Stomach (tissue), 9 donors: ENCODE results near the gene NOS2. TPM values are rescaled to one million over a fixed set of nuclear protein-coding genes. Genes with fewer than 3 reads are reported as not detected.
A peak's percentile ranks its signal among the peaks of the same experiment; 100 is the strongest.
"Not testable (repeated sequence)": the region's sequence is repeated elsewhere in the genome, so short reads cannot be mapped to it uniquely, and the experiment has no call there.

Experiments
- DNase-seq, 2 donors: peaks; one replicate each; pipeline versions ENCODE4 v3.0.0 to v3.0.0-alpha.2; 2013 to 2019
- H3K27ac ChIP-seq, 5 donors: fragments of 200-600 bp in 4 of 5; sonication (generic) in 4 of 5; one replicate each; pipeline ENCODE4 v1.5.1; 2013 to 2019; ENCODE audit warnings: mild to moderate bottlenecking in 1 of 5, moderate library complexity in 1 of 5
- H3K27me3 ChIP-seq, 3 donors: fragments of 200-600 bp; sonication (generic); one replicate each; pipeline ENCODE4 v1.5.1; 2017 to 2019; ENCODE audit warnings: mixed run types in 1 of 3
- H3K36me3 ChIP-seq, 4 donors: fragments of 200-600 bp; sonication (generic); 1 replicate in 3 of 4; 2 replicates in 1 of 4; pipeline ENCODE4 v1.5.1; 2016 to 2019
- H3K4me1 ChIP-seq, 4 donors: fragments of 200-600 bp; sonication (generic); one replicate each; pipeline ENCODE4 v1.5.1; 2016 to 2019
- H3K4me3 ChIP-seq, 4 donors: fragments of 200-600 bp; sonication (generic) in 3 of 4; one replicate each; pipeline ENCODE4 v1.5.1; 2016 to 2019; ENCODE audit warnings: mild to moderate bottlenecking in 1 of 4
- H3K9me3 ChIP-seq, 4 donors: fragments of 200-600 bp; sonication (generic); one replicate each; pipeline ENCODE4 v1.5.1; 2016 to 2019
- EP300 ChIP-seq: sonication (generic); formaldehyde crosslinking; IDR thresholded peaks from one replicate; pipeline ENCODE4 v1.6.1; 2017; ENCODE audit warnings: antibody characterized with exemption
- POLR2A ChIP-seq, 4 donors: fragments of 450-650 bp; IDR thresholded peaks; one replicate each; pipeline ENCODE4 v1.6.1; 2016; ENCODE audit warnings: antibody characterized with exemption in 4 of 4, control low read depth in 2 of 4, mild to moderate bottlenecking in 1 of 4, moderate library complexity in 1 of 4
- POLR2AphosphoS5 ChIP-seq, 3 donors: sonication (generic); formaldehyde crosslinking; IDR thresholded peaks; one replicate each; pipeline ENCODE4 v1.6.1; 2016; ENCODE audit warnings: antibody characterized with exemption in 3 of 3
- WGBS, 5 donors: extraction: QIAGEN DNeasy Blood & Tissue Kit in 3 of 5; methylation state at CpG; one replicate each; pipeline versions ENCODE4 v1.1.5 to v1.1.7; 2013 to 2018; 5-methylcytosine and 5-hydroxymethylcytosine counted together
- intact Hi-C: fragments of 100-400 bp; cut with DNase I; formaldehyde crosslinking; loops from one replicate; pipeline ENCODE4 v1.15.1; 2023; ENCODE audit warnings: low total_unique reads
- polyA plus RNA-seq, 3 donors: library from polyadenylated mRNA; stranded (reverse); fragments of 200-250 nt; gene quantifications; one replicate each; pipeline ENCODE4 v1.2.3, GENCODE V29; 2013
- total RNA-seq, 5 donors: library from RNA; depleted of rRNA; stranded (reverse); fragments of >200 nt; gene quantifications; one replicate each; pipeline versions ENCODE4 v1.1.0 to v1.2.3, GENCODE V29; 2014 to 2016
- TF ChIP-seq, protein P1 (sequence below), 7 experiments: fragments of 450-650 bp in 4 of 7; fragments of 200-600 bp in 3 of 7; sonication (generic) in 3 of 7; IDR thresholded peaks; one replicate each; pipeline ENCODE4 v1.5.1; 2016 to 2019; ENCODE audit warnings: antibody characterized with exemption in 7 of 7, control low read depth in 2 of 7, mild to moderate bottlenecking in 1 of 7
- donor health status: healthy with polysubstance abuse.
- donor health status: Bipolar disorder and iron deficiency.
- donor health status: healthy.

Gene NOS2
- total and polyA plus RNA-seq, 8 donors = 0.18 to 0.87 (median 0.20) TPM; not detected in 5

- Histone ChIP-seq H3K4me3 (no peak overlapping the region), H3K36me3 (no peaks in the 10 kb centered on the region), H3K27me3 (no peaks in the 10 kb centered on the region), H3K9me3 (no peaks in the 10 kb centered on the region), H3K4me1 (no peaks in the 10 kb centered on the region), H3K27ac (no peak overlapping the region)
- TF ChIP-seq EP300 (no peak), POLR2AphosphoS5 (IDR thresholded peaks at IDR 0.05) (no peak), POLR2A (IDR thresholded peaks at IDR 0.05) (no peak)
- TF ChIP-seq, protein P1, sequence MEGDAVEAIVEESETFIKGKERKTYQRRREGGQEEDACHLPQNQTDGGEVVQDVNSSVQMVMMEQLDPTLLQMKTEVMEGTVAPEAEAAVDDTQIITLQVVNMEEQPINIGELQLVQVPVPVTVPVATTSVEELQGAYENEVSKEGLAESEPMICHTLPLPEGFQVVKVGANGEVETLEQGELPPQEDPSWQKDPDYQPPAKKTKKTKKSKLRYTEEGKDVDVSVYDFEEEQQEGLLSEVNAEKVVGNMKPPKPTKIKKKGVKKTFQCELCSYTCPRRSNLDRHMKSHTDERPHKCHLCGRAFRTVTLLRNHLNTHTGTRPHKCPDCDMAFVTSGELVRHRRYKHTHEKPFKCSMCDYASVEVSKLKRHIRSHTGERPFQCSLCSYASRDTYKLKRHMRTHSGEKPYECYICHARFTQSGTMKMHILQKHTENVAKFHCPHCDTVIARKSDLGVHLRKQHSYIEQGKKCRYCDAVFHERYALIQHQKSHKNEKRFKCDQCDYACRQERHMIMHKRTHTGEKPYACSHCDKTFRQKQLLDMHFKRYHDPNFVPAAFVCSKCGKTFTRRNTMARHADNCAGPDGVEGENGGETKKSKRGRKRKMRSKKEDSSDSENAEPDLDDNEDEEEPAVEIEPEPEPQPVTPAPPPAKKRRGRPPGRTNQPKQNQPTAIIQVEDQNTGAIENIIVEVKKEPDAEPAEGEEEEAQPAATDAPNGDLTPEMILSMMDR (IDR thresholded peaks at IDR 0.05) = no peak
- DNase-seq = no peak
- WGBS, 5 donors = 88 to 92% (median 91%) methylated on average over 12 of the region's 12 CpGs
- intact Hi-C loops = no loop called here
These were observed 33.9 kb downstream of the NOS2 start for GRCh38 chr17:27766438-27766837.

- TF ChIP-seq, protein P1 (IDR thresholded peaks at IDR 0.05) = no peak
- TF ChIP-seq POLR2A (IDR thresholded peaks at IDR 0.05) (no peak), POLR2AphosphoS5 (IDR thresholded peaks at IDR 0.05) (no peak), EP300 (no peak)
- H3K27me3 ChIP-seq = no peaks in the 10 kb centered on the region
- intact Hi-C loops = no loop called here
- 85 to 92% (median 87%) methylated on average over 7 to 9 of the region's 9 CpGs for WGBS, 5 donors
- DNase-seq = no peak
- H3K4me3 ChIP-seq = no peak overlapping the region
- no peaks in the 10 kb centered on the region for H3K36me3 ChIP-seq
- no peaks in the 10 kb centered on the region for H3K4me1 ChIP-seq
- H3K27ac ChIP-seq = no peak overlapping the region
- no peaks in the 10 kb centered on the region for H3K9me3 ChIP-seq
These were observed 35.0 kb downstream of the NOS2 start for GRCh38 chr17:27765353-27765752.

- Histone ChIP-seq H3K4me3 (no peak overlapping the region), H3K4me1 (no peaks in the 10 kb centered on the region), H3K27me3 (no peaks in the 10 kb centered on the region), H3K27ac (no peak overlapping the region), H3K9me3 (no peaks in the 10 kb centered on the region), H3K36me3 (no peaks in the 10 kb centered on the region)
- TF ChIP-seq POLR2A (IDR thresholded peaks at IDR 0.05) (no peak), POLR2AphosphoS5 (IDR thresholded peaks at IDR 0.05) (no peak), EP300 (no peak)
- TF ChIP-seq, protein P1 (IDR thresholded peaks at IDR 0.05) = no peak
- intact Hi-C loops = no loop called here
- peak in 1 of 2 donors; percentile 39 for DNase-seq
- WGBS, 5 donors = 28 to 56% (median 41%) methylated on average over 4 of the region's 4 CpGs
These were observed 35.7 kb downstream of the NOS2 start for GRCh38 chr17:27764589-27764988.

- H3K4me3 ChIP-seq = no peak overlapping the region
- WGBS, 5 donors = 67 to 79% (median 77%) methylated on average over 12 of the region's 12 CpGs
- H3K27me3 ChIP-seq = no peaks in the 10 kb centered on the region
- TF ChIP-seq POLR2AphosphoS5 (IDR thresholded peaks at IDR 0.05) (no peak), POLR2A (IDR thresholded peaks at IDR 0.05) (no peak), EP300 (no peak)
- TF ChIP-seq, protein P1 (IDR thresholded peaks at IDR 0.05) = no peak
- H3K27ac ChIP-seq = no peak overlapping the region
- no peaks in the 10 kb centered on the region for H3K36me3 ChIP-seq
- DNase-seq = peak in 1 of 2 donors; percentile 54
- intact Hi-C loops = no loop called here
- no peaks in the 10 kb centered on the region for H3K4me1 ChIP-seq
- H3K9me3 ChIP-seq = no peaks in the 10 kb centered on the region
These were observed 37.6 kb downstream of the NOS2 start for GRCh38 chr17:27762527-27763305.

GRCh38 chr17:27760931-27761330 lies 39.4 kb downstream of the NOS2 start:
- DNase-seq, H3K9me3 ChIP-seq, H3K27ac ChIP-seq, H3K27me3 ChIP-seq, intact Hi-C loops, H3K4me3 ChIP-seq, H3K4me1 ChIP-seq, H3K36me3 ChIP-seq: not testable (repeated sequence)
- 82 to 88% (median 88%) methylated on average over 8 to 15 of the region's 15 CpGs for WGBS, 5 donors
